Gastroesophageal sphincter (tissue), 3 donors: ENCODE data around the gene LRFN2.

ENCODE experiments used
- EP300 ChIP-seq: sonication (generic); formaldehyde crosslinking; IDR thresholded peaks from one replicate; pipeline ENCODE4 v1.6.1; 2017; ENCODE audit warnings: antibody characterized with exemption, mild to moderate bottlenecking
- POLR2A ChIP-seq, 2 donors: fragments of 450-650 bp; IDR thresholded peaks; one replicate each; pipeline ENCODE4 v1.6.1; 2017; ENCODE audit warnings: antibody characterized with exemption in 2 of 2, mild to moderate bottlenecking in 2 of 2, moderate library complexity in 1 of 2
- POLR2AphosphoS5 ChIP-seq: sonication (generic); formaldehyde crosslinking; IDR thresholded peaks from one replicate; pipeline ENCODE4 v1.6.1; 2017; ENCODE audit warnings: antibody characterized with exemption
- TF ChIP-seq, protein P1 (sequence below), 4 experiments: fragments of 200-600 bp in 2 of 4; fragments of 450-650 bp in 2 of 4; sonication (generic) in 1 of 4; IDR thresholded peaks; one replicate each; pipeline ENCODE4 v1.5.1; 2017 to 2019; ENCODE audit warnings: antibody characterized with exemption in 4 of 4, mild to moderate bottlenecking in 2 of 4, moderate library complexity in 2 of 4

DNA sequence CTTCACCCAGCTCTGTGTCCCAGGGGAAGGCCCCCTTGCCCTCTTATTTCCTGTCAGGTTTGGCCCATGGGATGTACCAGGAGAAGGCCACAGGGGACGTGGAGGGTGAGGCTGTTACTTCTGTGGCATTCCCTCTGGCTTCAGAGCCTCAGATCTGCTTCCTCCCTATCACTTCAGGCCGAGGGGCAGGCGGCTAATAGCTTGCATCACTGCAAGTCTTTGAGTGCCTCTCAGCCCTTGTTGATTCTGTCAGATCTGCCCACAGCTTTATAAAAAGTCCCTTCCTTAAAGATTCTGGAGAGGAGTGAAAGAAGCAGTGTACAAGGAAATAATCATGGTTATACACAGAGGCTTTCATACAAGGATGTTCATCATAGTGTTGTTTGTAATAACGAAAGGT, 86.9 kb downstream of the LRFN2 start:
- TF ChIP-seq, protein P1, sequence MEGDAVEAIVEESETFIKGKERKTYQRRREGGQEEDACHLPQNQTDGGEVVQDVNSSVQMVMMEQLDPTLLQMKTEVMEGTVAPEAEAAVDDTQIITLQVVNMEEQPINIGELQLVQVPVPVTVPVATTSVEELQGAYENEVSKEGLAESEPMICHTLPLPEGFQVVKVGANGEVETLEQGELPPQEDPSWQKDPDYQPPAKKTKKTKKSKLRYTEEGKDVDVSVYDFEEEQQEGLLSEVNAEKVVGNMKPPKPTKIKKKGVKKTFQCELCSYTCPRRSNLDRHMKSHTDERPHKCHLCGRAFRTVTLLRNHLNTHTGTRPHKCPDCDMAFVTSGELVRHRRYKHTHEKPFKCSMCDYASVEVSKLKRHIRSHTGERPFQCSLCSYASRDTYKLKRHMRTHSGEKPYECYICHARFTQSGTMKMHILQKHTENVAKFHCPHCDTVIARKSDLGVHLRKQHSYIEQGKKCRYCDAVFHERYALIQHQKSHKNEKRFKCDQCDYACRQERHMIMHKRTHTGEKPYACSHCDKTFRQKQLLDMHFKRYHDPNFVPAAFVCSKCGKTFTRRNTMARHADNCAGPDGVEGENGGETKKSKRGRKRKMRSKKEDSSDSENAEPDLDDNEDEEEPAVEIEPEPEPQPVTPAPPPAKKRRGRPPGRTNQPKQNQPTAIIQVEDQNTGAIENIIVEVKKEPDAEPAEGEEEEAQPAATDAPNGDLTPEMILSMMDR (IDR thresholded peaks at IDR 0.05): no peak
- TF ChIP-seq POLR2A (IDR thresholded peaks at IDR 0.05): no peak
- no peak for TF ChIP-seq POLR2AphosphoS5
- TF ChIP-seq EP300: no peak
